ENCODE data around the gene NFIC.

NFIC gene

DNA sequence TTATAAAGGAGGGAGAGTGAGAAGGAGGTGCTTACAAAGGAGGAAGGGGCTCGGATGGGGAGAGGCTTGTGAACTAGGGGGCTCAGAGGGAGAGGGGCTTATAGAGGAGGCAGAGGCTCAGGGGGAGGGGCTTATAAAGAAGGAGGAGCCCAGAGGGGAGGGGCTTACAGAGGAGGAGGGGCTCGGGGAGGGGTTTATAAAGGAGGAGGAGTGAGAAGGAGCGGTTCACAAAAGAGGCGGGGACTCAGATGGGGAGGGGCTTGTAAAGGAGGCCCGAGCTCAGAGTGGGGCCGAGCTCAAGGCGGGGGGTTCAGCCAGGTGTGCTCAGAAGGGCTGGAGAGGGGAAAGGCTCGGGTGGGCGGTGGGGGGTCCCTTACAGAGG lies 113.4 kb downstream of the NFIC start:
- no peak overlapping the region for H3K9ac ChIP-seq (ENCODE audit: low read depth, low read length)
- H3K9me3 ChIP-seq (ENCODE audit: control insufficient read depth, insufficient read depth, low read length): no peaks in the 10 kb centered on the region
- H3K27me3 ChIP-seq (ENCODE audit: control insufficient read depth, insufficient read depth, low read length): peaks cover 8% of the 10 kb centered on the region
- H3K4me3 ChIP-seq (ENCODE audit: low read depth, low read length): peak overlapping the region; percentile 13
- no peaks in the 10 kb centered on the region for H3K36me3 ChIP-seq (ENCODE audit: control insufficient read depth, insufficient read depth, low read length)
- H3K4me1 ChIP-seq (ENCODE audit: control insufficient read depth, insufficient read depth, low read length): peaks cover 2% of the 10 kb centered on the region

DNA sequence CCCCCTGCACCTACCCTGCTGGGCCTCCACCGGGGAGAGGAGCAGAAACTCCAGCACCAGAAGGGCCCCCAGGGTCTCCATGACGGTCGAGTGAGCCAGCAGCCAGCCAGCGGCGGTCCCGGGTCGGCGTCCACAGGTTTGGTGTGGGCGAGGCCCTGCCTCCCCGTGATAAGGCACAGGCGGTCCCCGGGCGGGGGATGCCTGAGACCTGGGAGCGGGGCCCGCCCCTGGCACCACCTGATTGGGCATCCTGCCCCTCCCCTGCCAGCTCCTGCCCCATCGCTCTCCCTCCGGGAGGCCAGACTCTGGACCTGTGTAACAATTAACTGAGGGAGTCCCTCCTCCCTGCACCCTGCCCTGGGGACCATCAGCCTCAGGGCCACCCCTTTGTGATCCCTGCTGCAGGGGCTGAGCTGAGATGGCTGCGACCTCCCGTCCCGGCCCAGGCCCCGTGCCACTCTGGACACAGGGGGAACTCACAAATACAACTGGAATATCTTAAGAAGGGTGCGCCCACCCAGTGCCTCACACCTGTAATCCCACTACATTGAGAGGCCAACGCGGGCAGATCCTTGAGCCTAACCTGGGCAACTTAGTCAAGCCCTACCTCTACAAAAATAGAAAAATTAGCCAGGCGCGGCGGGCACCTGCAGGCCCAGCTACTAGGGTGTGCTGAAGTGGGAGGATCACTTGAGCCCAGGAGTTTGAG lies 114.2 kb downstream of the NFIC start, which contains the start of gene SMIM24:
Gene SMIM24 (minus strand): TSS at position 143 of the 709 bp plus-strand sequence. CDS start 62 bp downstream, at position 81.
- H3K9me3 ChIP-seq (ENCODE audit: control insufficient read depth, insufficient read depth, low read length): no peaks in the 10 kb centered on the region
- H3K4me3 ChIP-seq (ENCODE audit: low read depth, low read length): peak within 1 kb of the TSS; percentile 35
- no peak within 1 kb of the TSS for H3K9ac ChIP-seq (ENCODE audit: low read depth, low read length)
- H3K27me3 ChIP-seq (ENCODE audit: control insufficient read depth, insufficient read depth, low read length): peaks cover 8% of the 10 kb centered on the region
- no peaks in the 10 kb centered on the region for H3K36me3 ChIP-seq (ENCODE audit: control insufficient read depth, insufficient read depth, low read length)
- H3K4me1 ChIP-seq (ENCODE audit: control insufficient read depth, insufficient read depth, low read length): peaks cover 2% of the 10 kb centered on the region

- Histone ChIP-seq H3K36me3 (ENCODE audit: control insufficient read depth, insufficient read depth, low read length) (no peaks in the 10 kb centered on the region), H3K9me3 (ENCODE audit: control insufficient read depth, insufficient read depth, low read length) (no peaks in the 10 kb centered on the region), H3K4me3 (ENCODE audit: low read depth, low read length) (no peak overlapping the region), H3K27me3 (ENCODE audit: control insufficient read depth, insufficient read depth, low read length) (peaks cover 6% of the 10 kb centered on the region), H3K4me1 (ENCODE audit: control insufficient read depth, insufficient read depth, low read length) (peaks cover 2% of the 10 kb centered on the region), H3K9ac (ENCODE audit: low read depth, low read length) (no peak overlapping the region)
These were observed 115.1 kb downstream of the NFIC start for GRCh38 chr19:3481241-3482090.

- H3K27me3 ChIP-seq (ENCODE audit: control insufficient read depth, insufficient read depth, low read length): peaks cover 6% of the 10 kb centered on the region
- H3K36me3 ChIP-seq (ENCODE audit: control insufficient read depth, insufficient read depth, low read length): no peaks in the 10 kb centered on the region
- peaks cover 2% of the 10 kb centered on the region for H3K4me1 ChIP-seq (ENCODE audit: control insufficient read depth, insufficient read depth, low read length)
- H3K9me3 ChIP-seq (ENCODE audit: control insufficient read depth, insufficient read depth, low read length): no peaks in the 10 kb centered on the region
- no peak overlapping the region for H3K9ac ChIP-seq (ENCODE audit: low read depth, low read length)
- no peak overlapping the region for H3K4me3 ChIP-seq (ENCODE audit: low read depth, low read length)
These were observed 116.3 kb downstream of the NFIC start for GRCh38 chr19:3482507-3483225.

- Histone ChIP-seq H3K9ac (ENCODE audit: low read depth, low read length) (no peak within 1 kb of the TSS), H3K4me1 (ENCODE audit: control insufficient read depth, insufficient read depth, low read length) (peaks cover 2% of the 10 kb centered on the region), H3K9me3 (ENCODE audit: control insufficient read depth, insufficient read depth, low read length) (no peaks in the 10 kb centered on the region), H3K36me3 (ENCODE audit: control insufficient read depth, insufficient read depth, low read length) (no peaks in the 10 kb centered on the region), H3K27me3 (ENCODE audit: control insufficient read depth, insufficient read depth, low read length) (peaks cover 2% of the 10 kb centered on the region), H3K4me3 (ENCODE audit: low read depth, low read length) (no peak within 1 kb of the TSS)
These were observed 116.8 kb downstream of the NFIC start, which contains the start of gene SMIM44 for GRCh38 chr19:3483226-3483628. SMIM44 (minus strand) TSS chr19:3483441; CDS start chr19:3483403, 38 bp downstream.

- Histone ChIP-seq H3K4me3 (ENCODE audit: low read depth, low read length) (no peak overlapping the region), H3K27me3 (ENCODE audit: control insufficient read depth, insufficient read depth, low read length) (no peaks in the 10 kb centered on the region), H3K4me1 (ENCODE audit: control insufficient read depth, insufficient read depth, low read length) (no peaks in the 10 kb centered on the region), H3K36me3 (ENCODE audit: control insufficient read depth, insufficient read depth, low read length) (peaks cover 28% of the 10 kb centered on the region), H3K9me3 (ENCODE audit: control insufficient read depth, insufficient read depth, low read length) (no peaks in the 10 kb centered on the region), H3K9ac (ENCODE audit: low read depth, low read length) (no peak overlapping the region)
These were observed 125.2 kb downstream of the NFIC start for GRCh38 chr19:3491396-3492119.

- Histone ChIP-seq H3K9me3 (ENCODE audit: control insufficient read depth, insufficient read depth, low read length) (no peaks in the 10 kb centered on the region), H3K36me3 (ENCODE audit: control insufficient read depth, insufficient read depth, low read length) (peaks cover 32% of the 10 kb centered on the region), H3K27me3 (ENCODE audit: control insufficient read depth, insufficient read depth, low read length) (no peaks in the 10 kb centered on the region), H3K4me3 (ENCODE audit: low read depth, low read length) (no peak overlapping the region), H3K9ac (ENCODE audit: low read depth, low read length) (no peak overlapping the region), H3K4me1 (ENCODE audit: control insufficient read depth, insufficient read depth, low read length) (no peaks in the 10 kb centered on the region)
These were observed 125.9 kb downstream of the NFIC start for GRCh38 chr19:3492131-3492839.

GRCh38 chr19:3492919-3493318 lies 126.5 kb downstream of the NFIC start:
- no peak overlapping the region for H3K9ac ChIP-seq (ENCODE audit: low read depth, low read length)
- H3K27me3 ChIP-seq (ENCODE audit: control insufficient read depth, insufficient read depth, low read length): no peaks in the 10 kb centered on the region
- no peaks in the 10 kb centered on the region for H3K4me1 ChIP-seq (ENCODE audit: control insufficient read depth, insufficient read depth, low read length)
- peaks cover 34% of the 10 kb centered on the region for H3K36me3 ChIP-seq (ENCODE audit: control insufficient read depth, insufficient read depth, low read length)
- H3K9me3 ChIP-seq (ENCODE audit: control insufficient read depth, insufficient read depth, low read length): no peaks in the 10 kb centered on the region
- H3K4me3 ChIP-seq (ENCODE audit: low read depth, low read length): no peak overlapping the region

DNA sequence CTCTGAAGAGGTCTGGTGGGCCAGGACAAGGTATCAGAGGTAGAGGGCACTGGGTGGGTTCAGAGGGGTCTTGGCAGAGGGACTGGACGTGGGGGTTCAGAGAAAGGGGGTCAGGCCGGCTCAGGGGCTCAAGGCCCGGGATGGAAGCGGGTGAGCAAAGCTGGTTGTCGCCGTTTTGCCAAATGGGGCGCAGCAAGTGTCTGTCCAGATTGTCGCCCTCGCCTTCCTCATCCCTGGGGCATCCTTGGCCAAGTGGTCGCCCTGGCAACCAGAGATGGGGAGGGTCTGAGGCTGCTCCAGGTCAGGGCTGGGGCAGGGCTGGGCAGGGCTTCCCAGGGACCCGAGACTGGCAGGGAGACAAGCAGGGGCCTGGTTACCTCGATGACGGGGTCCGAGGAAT lies 127.3 kb downstream of the NFIC start:
- Histone ChIP-seq H3K9me3 (ENCODE audit: control insufficient read depth, insufficient read depth, low read length) (no peaks in the 10 kb centered on the region), H3K4me1 (ENCODE audit: control insufficient read depth, insufficient read depth, low read length) (no peaks in the 10 kb centered on the region), H3K4me3 (ENCODE audit: low read depth, low read length) (no peak overlapping the region), H3K36me3 (ENCODE audit: control insufficient read depth, insufficient read depth, low read length) (peaks cover 35% of the 10 kb centered on the region), H3K27me3 (ENCODE audit: control insufficient read depth, insufficient read depth, low read length) (no peaks in the 10 kb centered on the region), H3K9ac (ENCODE audit: low read depth, low read length) (no peak overlapping the region)

DNA sequence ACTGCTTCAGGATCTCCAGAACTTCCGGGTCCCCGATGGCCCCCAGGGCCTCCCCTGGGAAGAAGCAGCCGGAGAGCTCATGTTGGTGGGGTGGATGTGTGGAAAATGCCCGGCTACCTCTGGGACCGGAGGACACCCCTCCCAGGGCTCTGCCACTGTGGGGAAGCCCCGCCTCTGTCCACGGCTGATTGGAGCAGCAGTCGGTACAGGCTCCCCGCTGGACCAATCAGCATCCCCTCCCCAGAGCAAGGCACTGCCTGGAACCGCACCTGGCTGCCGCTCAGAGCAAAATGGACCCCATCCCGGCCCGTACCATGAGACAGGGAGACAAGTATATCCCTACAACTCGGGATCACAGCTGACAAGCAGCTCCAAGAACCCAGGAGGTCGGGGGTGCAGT lies 127.7 kb downstream of the NFIC start:
- peaks cover 35% of the 10 kb centered on the region for H3K36me3 ChIP-seq (ENCODE audit: control insufficient read depth, insufficient read depth, low read length)
- H3K9ac ChIP-seq (ENCODE audit: low read depth, low read length): no peak overlapping the region
- no peak overlapping the region for H3K4me3 ChIP-seq (ENCODE audit: low read depth, low read length)
- no peaks in the 10 kb centered on the region for H3K9me3 ChIP-seq (ENCODE audit: control insufficient read depth, insufficient read depth, low read length)
- H3K27me3 ChIP-seq (ENCODE audit: control insufficient read depth, insufficient read depth, low read length): no peaks in the 10 kb centered on the region
- no peaks in the 10 kb centered on the region for H3K4me1 ChIP-seq (ENCODE audit: control insufficient read depth, insufficient read depth, low read length)

Data from iPS-15b (cell line).